HCT116 (cell line): ENCODE data around the gene POLR2A. TPM values are rescaled to one million over a fixed set of nuclear protein-coding genes. Genes with fewer than 3 reads are reported as not detected.

ENCODE experiments used
- ATAC-seq: fragments of 200-7000 bp; cut with Tn5 transposase; 2 replicates; pipeline ENCODE4 v1.9.1; 2020; ENCODE audit warnings: mild to moderate bottlenecking, moderate library complexity
- BruUV-seq: library from RNA; stranded (reverse); fragments of 400-500 nt; replicated peaks from 2 replicates; lab custom pipeline; 2021; lab: Mats Ljungman, UMichigan
- CTCF ChIA-PET: fragments of 300-600 bp; sonication (Branson Sonifier 250); formaldehyde crosslinking; loops from one replicate; lab custom pipeline; 2021; ENCODE audit warnings: antibody characterized with exemption; lab: Charles Lee
- POLR2A ChIA-PET: fragments of 300-600, 350-600 bp; sonication (Branson Sonifier 250); formaldehyde crosslinking; loops from one replicate; lab custom pipeline; 2021; ENCODE audit warnings: antibody characterized with exemption; lab: Charles Lee
- RAD21 ChIA-PET, 2 experiments: fragments of 300-600 bp; sonication (Branson Sonifier 250); formaldehyde crosslinking; loops; one replicate each; lab custom pipeline; 2023; ENCODE audit warnings: low total read pairs in 2 of 2; ENCODE audit not compliant: uncharacterized antibody in 2 of 2, unreplicated experiment in 2 of 2, low non-redundant PET in 1 of 2; lab: Charles Lee
- DNase-seq: peaks from one replicate; pipeline ENCODE4 v3.0.0-alpha.2; 2010; ENCODE audit warnings: low read depth, low spot score
- H2AFZ ChIP-seq: fragments of 200-600 bp; shearing (Covaris generic), sonication (generic); 2 replicates; pipeline ENCODE4 v1.6.1; 2017; ENCODE audit warnings: low read depth, mixed run types, mixed read lengths, antibody characterized with exemption, low read length; ENCODE audit not compliant: poor library complexity, severe bottlenecking
- H3K27ac ChIP-seq: 2 replicates; pipeline ENCODE4 v1.5.1; 2012; ENCODE audit warnings: low read depth, low read length
- H3K27me3 ChIP-seq: fragments of 200-600 bp; sonication (generic); 2 replicates; pipeline ENCODE4 v1.6.1; 2016; ENCODE audit warnings: mixed run types, low read length, mixed read lengths; ENCODE audit not compliant: insufficient read depth
- H3K36me3 ChIP-seq, 2 experiments: fragments of 200-500 bp in 1 of 2; fragments of 200-600 bp in 1 of 2; sonication (Bioruptor generic) in 1 of 2; sonication (generic) in 1 of 2; 2 replicates each; pipeline versions ENCODE4 v1.5.1 to v1.6.1; 2014 to 2016; ENCODE audit warnings: low read length in 2 of 2, inconsistent platforms in 1 of 2, mixed read lengths in 1 of 2, mixed run types in 1 of 2; ENCODE audit not compliant: insufficient read depth in 2 of 2, control insufficient read depth in 1 of 2
- H3K4me1 ChIP-seq, 2 experiments: fragments of 200-600 bp in 1 of 2; sonication (generic) in 1 of 2; 2 replicates each; pipeline versions ENCODE4 v1.5.1 to v1.6.1; 2012 to 2017; ENCODE audit warnings: low read length in 2 of 2, inconsistent platforms in 1 of 2, mild to moderate bottlenecking in 1 of 2, mixed read lengths in 1 of 2, mixed run types in 1 of 2, moderate library complexity in 1 of 2; ENCODE audit not compliant: insufficient read depth in 2 of 2, control insufficient read depth in 1 of 2
- H3K4me2 ChIP-seq: fragments of 200-600 bp; sonication (generic); 2 replicates; pipeline ENCODE4 v1.6.1; 2017; ENCODE audit warnings: mixed run types, low read length, mixed read lengths
- H3K4me3 ChIP-seq, 2 experiments: fragments of 200-600 bp in 1 of 2; sonication (generic) in 1 of 2; replicated peaks in 1 of 2; 2 replicates each; pipeline ENCODE4 v1.5.1; 2011 to 2016; ENCODE audit warnings: low read length in 2 of 2, control low read depth in 1 of 2, low read depth in 1 of 2, mild to moderate bottlenecking in 1 of 2, mixed read lengths in 1 of 2, mixed run types in 1 of 2
- H3K79me2 ChIP-seq: fragments of 200-600 bp; sonication (generic); 2 replicates; pipeline ENCODE4 v1.6.1; 2017; ENCODE audit warnings: mild to moderate bottlenecking, mixed run types, low read length, moderate library complexity, mixed read lengths; ENCODE audit not compliant: insufficient read depth
- H3K9ac ChIP-seq: fragments of 200-600 bp; sonication (generic); 2 replicates; pipeline ENCODE4 v1.6.1; 2016; ENCODE audit warnings: low read length, mixed read lengths
- H3K9me2 ChIP-seq: fragments of 200-600 bp; sonication (generic), shearing (Covaris generic); 2 replicates; pipeline ENCODE4 v1.6.1; 2017; ENCODE audit warnings: mixed run types, mild to moderate bottlenecking, moderate library complexity; ENCODE audit not compliant: insufficient read depth
- H3K9me3 ChIP-seq, 2 experiments: fragments of 200-500 bp in 1 of 2; fragments of 200-600 bp in 1 of 2; sonication (Bioruptor generic) in 1 of 2; sonication (generic) in 1 of 2; 2 replicates each; pipeline ENCODE4 v1.6.1; 2014 to 2017; ENCODE audit warnings: low read length in 2 of 2, mixed read lengths in 2 of 2, inconsistent platforms in 1 of 2, low read depth in 1 of 2, mild to moderate bottlenecking in 1 of 2, mixed run types in 1 of 2, moderate library complexity in 1 of 2; ENCODE audit not compliant: control insufficient read depth in 1 of 2, insufficient read depth in 1 of 2
- H4K20me1 ChIP-seq: fragments of 200-600 bp; sonication (generic), shearing (Covaris generic); 2 replicates; pipeline ENCODE4 v1.6.1; 2017; ENCODE audit warnings: mixed run types, mild to moderate bottlenecking, moderate library complexity; ENCODE audit not compliant: insufficient read depth
- CBX3 ChIP-seq: IDR thresholded peaks from 2 replicates; pipeline ENCODE4 v1.6.1; 2012; ENCODE audit warnings: low read depth
- CEBPB ChIP-seq: IDR thresholded peaks from 2 replicates; pipeline ENCODE4 v1.6.1; 2012; ENCODE audit warnings: low read depth
- ELF1 ChIP-seq: IDR thresholded peaks from 2 replicates; pipeline ENCODE4 v1.6.1; 2012; ENCODE audit warnings: low read depth, borderline replicate concordance
- EZH2 ChIP-seq: fragments of 200-600 bp; sonication (generic); IDR thresholded peaks from 2 replicates; pipeline ENCODE4 v1.6.1; 2017; ENCODE audit warnings: antibody characterized with exemption, mixed run types
- MAX ChIP-seq: IDR thresholded peaks from 2 replicates; pipeline ENCODE4 v1.6.1; 2012
- POLR2A ChIP-seq: IDR thresholded peaks from 2 replicates; pipeline ENCODE4 v1.7.0; 2011; ENCODE audit warnings: borderline replicate concordance; ENCODE audit not compliant: insufficient read depth, insufficient read length; ENCODE audit errors: extremely low read depth
- POLR2AphosphoS5 ChIP-seq: IDR thresholded peaks from 2 replicates; pipeline ENCODE4 v1.6.1; 2011; ENCODE audit warnings: mild to moderate bottlenecking, low read depth, low read length, moderate library complexity
- SRF ChIP-seq: IDR thresholded peaks from 2 replicates; pipeline ENCODE4 v1.6.1; 2012; ENCODE audit warnings: low read depth
- TCF7L2 ChIP-seq: IDR thresholded peaks from 2 replicates; pipeline ENCODE4 v1.7.0; 2011; ENCODE audit warnings: borderline replicate concordance, inconsistent platforms; ENCODE audit not compliant: insufficient read depth, insufficient read length; ENCODE audit errors: extremely low read depth
- YY1 ChIP-seq: IDR thresholded peaks from 2 replicates; pipeline ENCODE4 v1.6.1; 2011; ENCODE audit warnings: low read length, low read depth, moderate library complexity, mild to moderate bottlenecking; ENCODE audit not compliant: insufficient replicate concordance; ENCODE audit errors: extremely low read depth
- ZNF274 ChIP-seq: fragments of 200-500 bp; sonication (Bioruptor generic); IDR thresholded peaks from 2 replicates; pipeline ENCODE4 v1.6.1; 2014; ENCODE audit warnings: mild to moderate bottlenecking, low read depth, low read length, inconsistent platforms
- intact Hi-C: fragments of 100-400 bp; cut with micrococcal nuclease; formaldehyde crosslinking; loops from 2 replicates; pipeline ENCODE4 v1.10.0; 2022
- total RNA-seq: library from RNA; stranded (reverse); gene quantifications from one replicate; pipeline ENCODE4 v1.2.1, GENCODE V29; 2021; ENCODE audit not compliant: unreplicated experiment

Gene POLR2A
- total RNA-seq, 1 experiment from 2014 or later, result 205 TPM

- no peaks in the 10 kb centered on the region for H3K36me3 ChIP-seq
- H3K9ac ChIP-seq, result no peak overlapping the region
- TF ChIP-seq ELF1 (no peak), CBX3 (no peak), TCF7L2 (no peak), POLR2AphosphoS5 (no peak), YY1 (no peak), POLR2A (no peak), CEBPB (no peak), MAX (no peak), SRF (no peak)
- DNase-seq, result no peak
- ATAC-seq, result no peak
- H3K27ac ChIP-seq, result no peak overlapping the region
- H3K9me2 ChIP-seq, result no peaks in the 10 kb centered on the region
- intact Hi-C loops, result no loop called here
- H3K4me2 ChIP-seq, result no peak overlapping the region
- no peaks in the 10 kb centered on the region for H3K79me2 ChIP-seq
- ChIA-PET CTCF (interaction anchor here (1.0 kb wide), 1 partner anchor 21 kb away, joined by 3 read pairs; no protein-coding TSS in a partner anchor), RAD21 (no interaction called here), POLR2A (no interaction called here)
- H3K4me1 ChIP-seq, result no peaks in the 10 kb centered on the region
- no peak overlapping the region for H3K4me3 ChIP-seq
- no TSS peak for BruUV-seq
- H4K20me1 ChIP-seq, result no peaks in the 10 kb centered on the region
- no peaks in the 10 kb centered on the region for H3K27me3 ChIP-seq
- H2AFZ ChIP-seq, result no peak overlapping the region
- peaks cover 8 to 12% of the 10 kb centered on the region in 2 experiments; a peak in 2 of 4 replicates for H3K9me3 ChIP-seq
Measured at GRCh38 chr17:7538891-7539545, 54.9 kb downstream of the POLR2A start.

- no peak overlapping the region for H3K4me3 ChIP-seq
- no peak for TF ChIP-seq ZNF274
- no peak for TF ChIP-seq EZH2
- no peak for TF ChIP-seq CEBPB
- TF ChIP-seq TCF7L2, result no peak
- TF ChIP-seq POLR2A, result no peak
- no peak overlapping the region for H3K9ac ChIP-seq
- no peaks in the 10 kb centered on the region for H3K4me1 ChIP-seq
- H3K9me3 ChIP-seq, result peaks cover 8 to 12% of the 10 kb centered on the region in 2 experiments; a peak in 2 of 4 replicates
- no peaks in the 10 kb centered on the region for H3K79me2 ChIP-seq
- no peak overlapping the region for H2AFZ ChIP-seq
- no peaks in the 10 kb centered on the region for H4K20me1 ChIP-seq
- no peaks in the 10 kb centered on the region for H3K27me3 ChIP-seq
- ChIA-PET CTCF (interaction anchor here (1.0 kb wide), 1 partner anchor 26 kb away, joined by 3 read pairs; no protein-coding TSS in a partner anchor), RAD21 (no interaction called here), POLR2A (no interaction called here)
- H3K9me2 ChIP-seq, result no peaks in the 10 kb centered on the region
- no peaks in the 10 kb centered on the region for H3K36me3 ChIP-seq
- no peak overlapping the region for H3K4me2 ChIP-seq
- no peak for DNase-seq
- H3K27ac ChIP-seq, result no peak overlapping the region
- intact Hi-C loops, result no loop called here
- no peak for ATAC-seq
- BruUV-seq, result no TSS peak
Measured at GRCh38 chr17:7541074-7541621, 57.0 kb downstream of the POLR2A start.
